Endometrial microvascular endothelial cells (primary cell): ENCODE measurements around the gene ANKRD55. TPM values are rescaled to one million over a fixed set of nuclear protein-coding genes. Genes with fewer than 3 reads are reported as not detected.
"Not testable (repeated sequence)": the region's sequence is repeated elsewhere in the genome, so short reads cannot be mapped to it uniquely, and the experiment has no call there.

Experiments used
- in situ Hi-C: cut with HindIII; loops from 2 replicates; pipeline ENCODE4 v1.10.0; 2017; ENCODE audit warnings: low sequenced_read_pairs, low pct_unique_long_range_greater_than_20kb; ENCODE audit errors: inconsistent ontology term
- total RNA-seq: library from RNA; depleted of rRNA; stranded (reverse); fragments of >200 nt; gene quantifications from one replicate; pipeline ENCODE4 v1.2.3, GENCODE V29; 2015; ENCODE audit errors: inconsistent ontology term

Gene ANKRD55
- total RNA-seq, 1 donor from 2014 or later, result 0.84 TPM

DNA sequence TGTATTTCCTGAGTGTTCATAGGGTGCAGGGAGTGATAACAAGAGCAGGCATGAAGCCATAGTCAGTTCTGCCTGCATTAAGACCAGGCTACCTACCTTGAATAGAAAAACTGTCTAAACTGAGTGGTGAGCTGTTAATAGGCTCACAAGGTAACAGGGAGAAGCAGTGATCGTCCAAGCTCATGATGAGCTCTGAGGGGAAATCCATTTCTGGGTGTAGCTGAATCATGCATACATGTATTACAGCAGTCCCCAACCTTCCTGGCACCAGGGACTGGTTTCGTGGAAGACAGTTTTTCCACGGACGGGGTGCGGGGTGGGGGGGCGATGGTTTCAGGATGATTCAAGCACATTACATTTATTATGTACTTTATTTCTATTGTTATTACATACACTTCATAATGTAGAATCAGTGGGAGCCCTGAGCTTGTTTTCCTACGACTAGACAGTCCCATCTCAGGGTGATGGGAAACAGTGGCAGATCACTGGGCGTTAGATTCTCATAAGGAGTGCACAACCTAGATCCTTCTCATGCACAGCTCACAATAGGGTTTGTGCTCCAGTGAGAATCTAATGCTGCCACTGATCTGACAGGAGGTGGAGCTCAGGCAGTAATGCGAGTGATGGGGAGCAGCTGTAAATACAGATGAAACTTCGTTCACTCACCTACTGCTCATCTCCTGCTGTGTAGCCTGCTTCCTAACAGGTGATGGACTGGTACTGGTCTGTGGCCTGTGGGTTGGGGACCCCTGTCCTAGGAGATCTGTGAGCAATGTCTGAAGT is 138.4 kb downstream of the ANKRD55 start:
- in situ Hi-C loops, result no loop called here

- in situ Hi-C loops, result no loop called here
Measured at GRCh38 chr5:56093970-56094369, 139.2 kb downstream of the ANKRD55 start.

GRCh38 chr5:56092115-56092514 is 141.0 kb downstream of the ANKRD55 start:
- in situ Hi-C loops, result no loop called here

DNA sequence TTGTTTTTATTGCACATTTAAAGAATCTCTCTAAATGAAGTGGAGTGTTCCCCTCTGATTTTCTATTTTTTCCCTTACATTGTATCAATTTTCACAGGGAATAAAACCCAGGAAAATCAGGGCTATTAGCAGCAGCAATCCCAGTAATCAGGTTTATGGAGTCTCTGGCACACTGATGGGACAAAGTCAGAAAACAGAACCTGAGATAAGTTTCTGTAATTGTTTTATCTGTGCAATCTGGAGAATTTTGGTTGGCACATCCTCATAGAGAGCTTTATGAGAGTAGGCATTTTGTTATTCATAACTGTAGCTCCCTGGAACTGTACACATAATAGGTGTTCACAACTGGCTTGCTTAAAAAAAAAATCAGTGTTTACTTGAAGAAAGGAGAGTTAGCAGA is 141.5 kb downstream of the ANKRD55 start:
- in situ Hi-C loops, result no loop called here

DNA sequence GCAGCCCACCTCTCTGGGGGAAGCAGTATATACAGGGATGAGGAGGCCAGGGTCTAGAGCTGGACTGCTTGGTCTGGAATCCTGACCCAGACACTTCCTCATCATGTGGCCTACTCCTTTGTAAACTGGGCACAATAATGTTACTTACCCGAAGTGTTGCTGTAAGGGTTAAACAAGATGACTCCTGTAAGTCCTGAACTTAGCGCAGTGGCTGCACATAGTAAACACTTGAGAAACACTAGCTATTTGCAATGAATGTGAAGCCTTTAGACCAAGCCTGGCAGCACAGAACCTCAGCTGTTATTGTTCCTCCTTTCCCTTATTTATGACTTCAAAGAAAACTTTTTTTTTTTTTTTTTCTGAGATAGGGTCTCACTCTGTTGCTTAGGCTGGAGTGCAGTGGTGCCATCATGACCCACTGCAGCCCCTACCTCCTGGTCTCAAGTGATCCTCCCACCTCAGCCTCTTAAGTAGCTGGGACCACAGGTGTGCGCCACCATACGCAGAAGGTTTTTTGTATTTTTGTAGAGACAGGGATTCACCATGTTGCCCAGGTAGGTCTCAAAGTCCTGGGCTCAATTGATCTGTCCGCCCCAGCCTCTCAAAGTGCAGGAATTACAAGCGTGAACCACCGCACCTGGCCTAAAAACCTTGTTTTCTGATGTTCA is 142.2 kb downstream of the ANKRD55 start:
- in situ Hi-C loops, result no loop called here

DNA sequence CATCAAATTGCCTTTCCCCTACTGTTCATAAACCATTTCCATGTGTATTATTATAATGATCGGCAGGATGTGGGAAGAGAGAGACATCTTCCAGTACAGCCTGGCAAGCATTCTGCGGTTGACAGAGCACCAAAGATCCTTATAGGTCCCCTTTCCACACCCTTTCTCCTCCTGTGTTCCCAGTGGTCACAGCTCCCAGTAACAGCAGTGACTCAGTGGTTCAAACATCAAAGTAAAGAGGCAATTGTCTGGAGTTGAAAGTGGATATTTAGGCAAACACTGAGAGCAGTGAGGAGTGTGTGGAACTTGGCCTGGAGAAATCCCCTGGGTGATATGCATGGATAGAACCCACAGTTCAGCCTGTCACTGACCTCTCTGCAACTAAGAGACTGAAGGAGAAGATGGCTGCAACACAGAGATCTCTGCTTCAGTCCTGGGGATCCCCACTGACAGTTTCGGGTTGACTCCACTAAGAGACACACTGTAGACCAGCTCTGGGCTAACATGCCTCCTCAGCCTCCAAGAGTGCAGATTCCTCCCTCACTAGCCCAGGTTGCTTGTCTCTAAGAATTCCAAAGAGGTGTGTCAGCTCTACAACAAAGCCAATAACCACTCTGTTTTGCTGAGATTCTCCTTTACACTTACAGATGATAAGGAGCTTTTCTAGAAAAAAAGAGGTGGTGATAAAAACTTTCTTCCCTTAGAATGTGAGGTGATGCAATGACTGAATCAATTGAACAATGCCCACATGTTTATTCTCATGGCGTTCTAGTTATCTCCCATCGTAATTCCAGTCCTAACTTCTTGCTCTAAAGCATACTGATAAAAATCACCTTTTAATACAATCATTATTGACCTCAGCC is 143.9 kb downstream of the ANKRD55 start:
- in situ Hi-C loops, result no loop called here

- in situ Hi-C loops, result no loop called here
Measured at GRCh38 chr5:56088431-56088949, 144.6 kb downstream of the ANKRD55 start.

DNA sequence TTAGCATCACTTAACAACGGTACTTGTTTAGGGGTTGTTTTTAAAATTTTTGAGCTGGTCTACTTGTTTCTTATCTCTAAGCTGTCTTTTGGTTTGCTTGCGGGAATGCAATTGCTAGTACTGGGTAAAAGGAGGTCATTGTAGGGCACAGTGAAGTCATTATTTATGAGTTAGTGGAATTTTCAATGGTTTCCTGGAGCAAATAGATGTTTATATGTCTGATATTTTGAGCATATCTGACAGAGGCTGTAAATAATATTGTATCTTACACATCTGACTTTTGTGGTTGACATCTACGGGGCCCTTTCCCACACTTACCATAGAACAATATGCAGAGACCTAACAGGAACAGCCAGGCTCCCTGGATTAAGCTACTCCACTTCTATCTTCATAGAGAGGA is 147.9 kb downstream of the ANKRD55 start:
- in situ Hi-C loops, result no loop called here

GRCh38 chr5:56083286-56083854 is 149.8 kb downstream of the ANKRD55 start:
- in situ Hi-C loops, result no loop called here

GRCh38 chr5:56081053-56081642 is 152.0 kb downstream of the ANKRD55 start:
- in situ Hi-C loops, result not testable (repeated sequence)

GRCh38 chr5:56080375-56081052 is 152.6 kb downstream of the ANKRD55 start:
- in situ Hi-C loops, result no loop called here

GRCh38 chr5:56079157-56079500 is 154.0 kb downstream of the ANKRD55 start:
- in situ Hi-C loops, result not testable (repeated sequence)

GRCh38 chr5:56078278-56079156 is 154.6 kb downstream of the ANKRD55 start:
- in situ Hi-C loops, result no loop called here

DNA sequence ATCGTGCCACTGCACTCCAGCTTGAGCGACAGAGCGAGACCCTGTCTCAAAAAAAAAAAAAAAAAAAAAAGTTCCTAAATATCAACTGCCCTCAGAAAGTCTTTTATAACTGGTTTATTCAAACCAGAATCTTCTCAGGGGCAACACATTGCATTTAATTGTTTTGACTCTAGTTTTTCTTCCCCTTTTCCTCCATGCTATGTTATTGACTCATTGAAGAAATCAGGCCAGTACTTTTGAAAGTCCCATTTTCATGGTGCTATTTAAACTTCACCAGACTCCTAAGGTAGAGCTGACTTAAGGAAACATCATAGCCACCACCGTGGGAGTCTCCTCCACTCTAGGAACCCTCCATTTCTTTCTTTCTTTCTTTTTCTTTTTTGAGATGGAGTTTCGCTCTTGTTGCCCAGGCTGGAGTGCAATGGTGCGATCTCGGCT is 155.3 kb downstream of the ANKRD55 start:
- in situ Hi-C loops, result no loop called here

- in situ Hi-C loops, result no loop called here
Measured at GRCh38 chr5:56076486-56076885, 156.6 kb downstream of the ANKRD55 start.

GRCh38 chr5:56075361-56075760 is 157.8 kb downstream of the ANKRD55 start:
- in situ Hi-C loops, result no loop called here
